AG04450 (cell line): Measurements from ENCODE around the gene DDX25. TPM values are rescaled to one million over a fixed set of nuclear protein-coding genes. Genes with fewer than 3 reads are reported as not detected.

Source experiments
- CTCF ChIA-PET: fragments of 300-600, 350-600 bp; formaldehyde crosslinking; extraction: SDS; loops from one replicate; lab custom pipeline; 2022; ENCODE audit warnings: antibody characterized with exemption, inconsistent platforms; lab: Charles Lee
- POLR2A ChIA-PET: fragments of 350-600 bp; formaldehyde crosslinking; extraction: SDS; loops from one replicate; lab custom pipeline; 2021; ENCODE audit warnings: antibody characterized with exemption, inconsistent platforms; lab: Yijun Ruan, JAX
- DNase-seq: peaks from one replicate; pipeline ENCODE4 v3.0.0-alpha.2; 2011; ENCODE audit warnings: low read depth, low spot score
- H3K27ac ChIP-seq: one replicate; pipeline ENCODE4 v1.5.1; 2012; ENCODE audit warnings: low read depth, low read length, control low read depth
- H3K27me3 ChIP-seq: one replicate; pipeline ENCODE4 v1.6.0; 2012; ENCODE audit warnings: low read length; ENCODE audit not compliant: control insufficient read depth, insufficient read depth
- H3K4me3 ChIP-seq: 2 replicates; pipeline ENCODE4 v1.5.1; 2011; ENCODE audit warnings: mild to moderate bottlenecking, low read depth, low read length, control low read depth
- H3K9me3 ChIP-seq: 2 replicates; pipeline ENCODE4 v1.5.1; 2012; ENCODE audit warnings: low read length; ENCODE audit not compliant: control insufficient read depth, insufficient read depth
- polyA plus RNA-seq: library from polyadenylated mRNA; depleted of rRNA; stranded (reverse); fragments of >200 nt; gene quantifications from 2 replicates; pipeline ENCODE4 v1.2.3, GENCODE V29; 2011
- TF ChIP-seq, protein P1 (sequence below): IDR thresholded peaks from 2 replicates; pipeline ENCODE4 v1.5.1; 2011; ENCODE audit warnings: low read depth, low read length, control low read depth, inconsistent platforms

The DDX25 gene
- polyA plus RNA-seq, 1 experiment = not detected

DNA sequence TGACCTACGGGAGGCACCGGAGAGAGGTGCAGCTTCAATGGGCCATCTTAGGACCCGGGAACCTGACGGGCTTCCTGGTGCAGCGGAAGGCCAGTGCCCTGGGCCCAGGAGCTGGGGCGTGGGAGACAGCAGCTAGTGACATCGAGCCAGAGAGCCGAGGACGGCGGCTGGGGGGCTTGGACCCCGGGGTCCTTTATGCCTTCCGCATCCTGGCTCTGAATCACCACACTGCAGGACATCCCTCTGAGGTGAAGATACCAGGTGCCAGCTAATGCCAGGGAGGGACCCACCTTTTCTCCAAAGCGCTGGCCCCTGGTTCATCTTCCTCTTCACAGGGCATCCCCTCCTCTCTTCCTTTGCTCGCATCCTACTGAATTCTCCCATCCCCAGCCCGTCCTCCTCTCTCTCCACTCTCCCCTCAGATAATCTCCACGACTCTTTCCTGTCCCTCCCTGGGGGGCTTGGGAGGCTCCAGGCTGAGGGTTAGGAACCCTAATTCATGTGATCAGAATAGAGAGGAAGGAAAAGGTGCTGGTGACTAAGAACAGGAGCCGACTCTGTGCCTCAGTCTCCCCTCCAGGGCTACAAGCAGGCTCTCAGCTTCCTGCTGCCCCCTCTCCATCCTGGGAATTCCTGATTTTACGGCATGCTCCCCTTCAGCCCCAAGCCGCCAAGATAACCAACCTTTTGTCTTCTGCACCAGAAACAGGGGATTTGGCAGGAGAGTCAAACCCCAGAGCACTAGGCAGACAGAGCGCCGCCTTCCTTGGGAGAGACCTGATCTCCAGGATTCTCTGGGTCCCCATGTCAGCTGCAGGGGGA, 50.0 kb downstream of the DDX25 start:
- TF ChIP-seq, protein P1, sequence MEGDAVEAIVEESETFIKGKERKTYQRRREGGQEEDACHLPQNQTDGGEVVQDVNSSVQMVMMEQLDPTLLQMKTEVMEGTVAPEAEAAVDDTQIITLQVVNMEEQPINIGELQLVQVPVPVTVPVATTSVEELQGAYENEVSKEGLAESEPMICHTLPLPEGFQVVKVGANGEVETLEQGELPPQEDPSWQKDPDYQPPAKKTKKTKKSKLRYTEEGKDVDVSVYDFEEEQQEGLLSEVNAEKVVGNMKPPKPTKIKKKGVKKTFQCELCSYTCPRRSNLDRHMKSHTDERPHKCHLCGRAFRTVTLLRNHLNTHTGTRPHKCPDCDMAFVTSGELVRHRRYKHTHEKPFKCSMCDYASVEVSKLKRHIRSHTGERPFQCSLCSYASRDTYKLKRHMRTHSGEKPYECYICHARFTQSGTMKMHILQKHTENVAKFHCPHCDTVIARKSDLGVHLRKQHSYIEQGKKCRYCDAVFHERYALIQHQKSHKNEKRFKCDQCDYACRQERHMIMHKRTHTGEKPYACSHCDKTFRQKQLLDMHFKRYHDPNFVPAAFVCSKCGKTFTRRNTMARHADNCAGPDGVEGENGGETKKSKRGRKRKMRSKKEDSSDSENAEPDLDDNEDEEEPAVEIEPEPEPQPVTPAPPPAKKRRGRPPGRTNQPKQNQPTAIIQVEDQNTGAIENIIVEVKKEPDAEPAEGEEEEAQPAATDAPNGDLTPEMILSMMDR = no peak
- Histone ChIP-seq H3K27me3 (peaks cover 33% of the 10 kb centered on the region), H3K9me3 (no peaks in the 10 kb centered on the region; the same call in 1 of the 2 replicates), H3K4me3 (no peak overlapping the region), H3K27ac (no peak overlapping the region)
- ChIA-PET CTCF (interaction anchor here (1.6 kb wide), 1 partner anchor 239 kb away, joined by 4 read pairs; no protein-coding TSS in a partner anchor), POLR2A (no interaction called here)
- DNase-seq = no peak

DNA sequence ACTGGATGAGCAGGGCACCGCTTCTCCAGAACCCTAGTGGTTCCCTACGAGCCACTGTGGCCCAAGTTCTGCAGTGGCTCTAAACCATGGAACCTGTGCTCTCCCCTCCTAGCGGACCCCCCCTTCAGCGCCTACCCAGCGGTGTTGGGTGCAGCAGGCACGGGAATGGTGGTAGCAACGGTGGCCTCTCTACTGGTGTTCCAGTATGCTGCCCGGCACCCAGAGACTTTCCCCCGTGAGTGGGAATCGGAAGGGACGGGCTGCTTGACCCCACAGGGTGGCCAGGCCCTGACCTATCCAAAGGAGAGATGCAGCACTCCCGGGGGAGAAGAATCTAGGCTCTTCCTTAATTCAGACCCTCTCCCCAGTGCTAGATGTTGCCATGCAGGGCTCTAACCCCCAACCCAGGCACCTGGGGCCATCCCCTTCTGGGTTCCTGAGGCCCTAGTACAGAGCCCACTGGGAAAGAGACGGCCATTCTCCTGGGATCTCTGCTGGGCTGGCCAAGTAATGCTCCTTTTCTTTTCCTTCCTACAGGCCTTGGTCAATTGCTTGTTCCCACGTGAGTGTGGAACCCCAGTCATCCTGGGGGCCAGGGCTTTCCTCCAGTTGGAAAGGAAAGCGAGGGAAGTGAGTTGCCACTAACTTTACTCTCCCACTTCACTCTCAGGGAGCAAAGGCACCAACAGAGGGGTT, 50.8 kb downstream of the DDX25 start:
- no peak for DNase-seq
- POLR2A ChIA-PET = no interaction called here
- H3K4me3 ChIP-seq = no peak overlapping the region
- CTCF ChIA-PET = no interaction called here
- no peak overlapping the region for H3K27ac ChIP-seq
- TF ChIP-seq, protein P1 = no peak
- peaks cover 37% of the 10 kb centered on the region for H3K27me3 ChIP-seq
- no peaks in the 10 kb centered on the region; the same call in 1 of the 2 replicates for H3K9me3 ChIP-seq

DNA sequence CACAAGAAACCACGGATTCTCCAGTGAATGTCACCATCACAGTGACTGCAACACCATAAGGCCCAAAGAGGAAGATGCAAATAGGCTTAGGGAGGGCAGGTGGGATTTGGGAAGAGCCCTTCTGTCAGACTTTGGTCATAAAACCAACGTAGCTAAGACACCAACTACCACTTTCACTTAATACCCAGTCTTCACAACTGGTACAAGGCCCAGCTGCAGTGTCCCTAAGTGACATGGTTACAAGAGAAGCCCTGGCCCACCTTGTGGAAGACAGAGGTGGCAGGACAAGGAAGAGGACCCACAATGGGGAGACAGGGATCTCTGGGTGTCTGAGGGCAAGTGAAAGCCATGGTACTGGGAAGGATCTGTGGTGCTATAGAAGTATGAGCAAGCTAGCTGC, 51.5 kb downstream of the DDX25 start:
- CTCF ChIA-PET = no interaction called here
- POLR2A ChIA-PET = no interaction called here
- DNase-seq = no peak

DNA sequence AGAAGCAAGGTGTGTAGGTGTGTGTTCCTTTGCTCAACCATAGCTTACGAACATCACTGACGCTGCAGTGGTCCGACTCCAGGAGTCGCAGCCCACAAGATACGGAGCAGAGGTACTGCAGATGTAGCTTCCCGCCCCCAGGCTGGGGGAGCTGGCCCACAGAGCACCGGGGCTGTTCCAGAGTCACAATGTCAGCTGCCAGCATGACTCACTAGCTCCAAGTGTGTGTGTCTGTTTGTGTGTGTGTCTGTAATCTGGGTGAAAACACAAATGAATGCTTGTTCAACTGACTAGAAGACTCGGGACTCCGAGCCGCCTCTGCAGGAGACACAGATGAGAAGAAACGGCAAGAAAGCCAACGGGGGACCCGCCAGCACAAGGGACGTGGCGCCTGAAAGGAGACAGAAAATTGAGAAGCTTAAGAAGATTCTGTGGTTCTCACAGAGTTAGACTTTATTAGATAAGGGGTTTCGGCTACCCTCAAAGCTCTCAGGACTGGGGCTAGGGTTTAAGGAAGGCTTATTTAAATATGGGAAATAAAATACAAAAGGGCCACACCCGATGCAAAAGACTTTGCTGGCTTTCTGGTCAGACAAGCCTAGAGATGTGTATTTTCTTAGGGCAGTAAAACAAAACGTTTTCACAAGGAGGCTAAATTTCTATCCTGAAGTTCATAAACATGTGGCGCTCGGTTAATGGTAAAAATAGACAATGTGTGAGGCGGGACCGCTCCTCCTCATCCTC, 52.3 kb downstream of the DDX25 start:
- Histone ChIP-seq H3K4me3 (no peak overlapping the region), H3K9me3 (no peaks in the 10 kb centered on the region; the same call in 1 of the 2 replicates), H3K27me3 (peaks cover 31% of the 10 kb centered on the region), H3K27ac (no peak overlapping the region)
- ChIA-PET CTCF (no interaction called here), POLR2A (no interaction called here)
- DNase-seq = no peak
- TF ChIP-seq, protein P1 = no peak

More for the DNA sequence above, 51.5 kb downstream of the DDX25 start:
- Histone ChIP-seq H3K9me3 (no peaks in the 10 kb centered on the region; the same call in 1 of the 2 replicates), H3K27ac (no peak overlapping the region), H3K4me3 (no peak overlapping the region), H3K27me3 (peaks cover 34% of the 10 kb centered on the region)
- TF ChIP-seq, protein P1 = no peak
